Hematopoietic multipotent progenitor cell (in vitro differentiated cells): Measurements from ENCODE around the gene SEC61B. TPM values are rescaled to one million over a fixed set of nuclear protein-coding genes. Genes with fewer than 3 reads are reported as not detected.
A peak's percentile ranks its signal among the peaks of the same experiment; 100 is the strongest.

Experiments
- DNase-seq, 3 donors: peaks; one replicate each; pipeline ENCODE4 v3.0.0-alpha.2; 2011 to 2015; ENCODE audit warnings: low read depth in 2 of 3, low spot score in 2 of 3
- small RNA-seq: library from RNA; depleted of rRNA; stranded (forward); fragments of <200 nt; gene quantifications from one replicate; pipeline ENCODE3, GENCODE V24; 2012
- total RNA-seq: library from RNA; depleted of rRNA; stranded (reverse); fragments of >200 nt; gene quantifications from one replicate; pipeline ENCODE4 v1.2.3, GENCODE V29; 2012

Gene SEC61B
- total RNA-seq, 1 donor: 88.1 TPM

DNA sequence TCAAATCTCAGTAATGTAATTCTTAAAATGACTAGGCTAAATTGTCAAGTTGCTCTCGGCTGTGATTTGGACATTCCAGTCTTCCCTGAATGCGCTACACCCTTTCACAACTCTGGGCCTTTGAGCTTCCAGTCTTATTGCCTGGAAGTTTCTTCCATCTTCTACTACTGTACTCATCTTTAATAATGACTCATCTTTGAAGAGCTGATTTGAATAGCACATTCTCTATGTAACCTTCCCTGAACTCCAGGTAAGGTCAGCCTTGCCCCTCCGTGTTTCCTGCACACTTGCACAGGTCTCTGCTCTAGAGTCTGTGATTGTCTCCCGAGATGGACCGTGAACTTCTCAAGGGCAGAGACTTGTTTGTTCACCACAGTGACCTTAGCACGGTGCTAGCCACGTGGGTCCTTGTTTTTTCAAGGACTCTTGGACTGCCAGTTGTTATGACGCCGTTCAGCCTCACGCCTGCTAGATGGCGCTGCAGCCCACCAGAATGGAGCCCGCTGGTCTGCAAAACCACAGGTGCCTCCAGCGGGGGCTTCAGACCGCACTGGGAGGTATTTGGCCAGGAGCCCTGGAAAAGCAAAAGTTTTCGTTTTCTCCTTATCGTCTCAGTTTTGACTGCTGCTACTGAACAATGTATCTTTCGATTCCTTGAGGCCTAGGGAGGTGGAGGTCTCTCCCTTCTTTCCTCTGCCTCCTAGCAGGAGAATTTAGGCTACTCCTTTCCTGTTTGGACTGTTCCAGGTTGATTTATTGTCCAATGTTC lies 44.4 kb downstream of the SEC61B start:
- DNase-seq: peak in 2 of 3 donors; percentile 84 to 89

DNA sequence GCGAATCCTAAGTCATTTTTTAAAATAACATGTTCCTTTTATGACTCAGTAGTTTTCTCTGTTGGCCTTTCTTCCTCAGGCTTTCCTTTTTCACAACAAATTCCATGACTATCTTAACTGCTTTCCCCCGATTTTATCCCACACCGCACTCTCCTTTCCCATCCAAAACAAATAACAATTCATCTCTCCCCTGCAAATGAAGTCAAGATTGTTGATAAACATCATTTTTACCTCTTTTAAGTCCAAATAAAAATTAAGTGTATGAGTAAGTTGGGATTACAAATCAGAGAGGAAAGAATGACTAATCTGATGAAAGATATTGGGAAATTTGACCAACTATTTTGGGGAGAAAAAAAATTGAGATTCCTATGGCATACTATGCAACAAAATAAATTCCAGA lies 47.3 kb downstream of the SEC61B start:
- no peak for DNase-seq

DNA sequence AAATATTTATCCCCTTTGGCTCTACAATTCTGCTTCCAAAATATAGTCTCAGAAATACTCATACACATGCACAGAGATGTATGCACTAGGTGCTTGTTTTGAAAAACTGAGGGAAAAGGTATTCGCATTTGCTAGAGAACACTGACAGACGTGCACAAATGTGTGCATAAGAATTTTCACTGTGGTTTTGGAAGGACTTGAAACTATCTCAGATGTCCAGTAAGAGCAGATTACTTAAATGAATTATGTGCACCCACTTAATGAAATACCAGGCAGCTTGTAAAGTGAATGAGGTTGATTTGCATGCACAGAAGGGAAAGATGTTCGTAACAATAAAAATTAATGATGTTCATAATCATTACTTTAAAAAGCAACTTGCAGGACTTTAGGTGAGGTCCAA lies 48.4 kb downstream of the SEC61B start:
- no peak for DNase-seq

DNA sequence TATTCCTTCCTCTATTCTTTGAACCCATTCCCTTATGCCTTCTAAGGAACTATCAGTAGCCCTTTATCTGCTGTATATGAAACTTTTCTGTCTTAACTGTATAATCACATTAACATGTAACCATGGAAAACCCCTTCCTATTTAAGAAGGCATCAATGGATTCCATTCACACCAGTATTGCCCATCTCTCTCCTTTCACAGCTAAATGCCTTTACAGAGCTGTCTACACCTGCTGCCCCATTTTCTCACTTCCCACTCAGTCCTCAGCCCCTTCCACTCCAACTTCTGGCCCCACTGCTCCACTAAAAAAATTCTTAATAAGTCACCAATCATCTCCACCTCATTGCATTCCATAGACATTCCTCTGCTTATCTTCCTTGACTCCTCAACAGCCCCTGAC lies 50.8 kb downstream of the SEC61B start:
- no peak for DNase-seq

DNA sequence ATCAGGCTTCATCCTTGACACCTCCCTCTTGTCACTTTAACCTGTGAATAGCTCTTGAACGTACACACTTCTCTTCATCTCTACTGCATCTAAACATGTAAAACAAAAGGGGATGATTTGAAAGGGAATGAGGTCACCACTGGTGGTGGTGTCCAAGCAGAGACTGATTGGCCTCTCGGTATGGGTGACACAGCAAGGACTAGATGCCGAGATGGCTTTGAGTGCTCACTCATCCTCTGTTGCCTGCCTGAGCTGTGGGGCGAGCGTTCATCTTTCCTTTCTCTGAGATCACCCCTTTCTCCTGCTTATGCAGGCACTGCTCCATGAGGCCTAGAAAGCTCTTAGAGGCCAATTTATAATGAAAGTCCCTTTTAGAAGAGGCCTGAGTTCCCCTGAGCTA lies 51.9 kb downstream of the SEC61B start:
- DNase-seq: no peak

DNA sequence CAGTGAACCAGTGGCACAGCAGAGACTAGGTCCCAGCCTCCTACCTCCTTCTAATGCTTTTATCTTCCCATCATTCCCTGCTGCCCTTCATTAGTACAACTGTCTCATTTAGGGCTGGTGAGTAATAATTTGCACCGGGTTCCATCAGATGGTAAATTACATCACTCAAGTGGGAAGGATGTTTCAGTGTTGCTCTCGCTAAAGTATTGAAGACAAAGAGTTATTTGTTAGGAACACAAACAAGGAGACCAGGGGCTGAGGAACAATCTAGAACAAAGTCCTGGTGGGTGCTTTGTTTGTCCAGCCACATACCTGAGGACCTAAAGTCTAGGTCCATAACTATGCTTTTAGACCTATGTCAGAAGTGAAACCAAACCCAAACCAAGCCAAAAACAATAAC lies 52.4 kb downstream of the SEC61B start:
- DNase-seq: no peak

Small RNA genes lying within 50 kb of the gene (small RNA-seq; reads per million reads assigned to genes)
- gene RN7SL794P: not detected

Other genes with a start within 250 kb of the SEC61B start
- 15.3 TPM for gene TGFBR1, start 117.2 kb upstream of the SEC61B start, total RNA-seq
- 27.5 TPM for gene ALG2, start 340 bp upstream of the SEC61B start, total RNA-seq